Activated naive CD4-positive, alpha-beta T cell treated with Interleukin-2 at 50 U/mL for 16 hours (primary cell): ENCODE data around the gene SPDL1.
"Not testable (repeated sequence)": the region's sequence is repeated elsewhere in the genome, so short reads cannot be mapped to it uniquely, and the experiment has no call there.

Source experiments
- DNase-seq: peaks from one replicate; pipeline ENCODE4 v3.0.0-alpha.2; 2020

SPDL1 gene

GRCh38 chr5:169576181-169576598 is 7.4 kb upstream of the SPDL1 start:
- DNase-seq = no peak

DNA sequence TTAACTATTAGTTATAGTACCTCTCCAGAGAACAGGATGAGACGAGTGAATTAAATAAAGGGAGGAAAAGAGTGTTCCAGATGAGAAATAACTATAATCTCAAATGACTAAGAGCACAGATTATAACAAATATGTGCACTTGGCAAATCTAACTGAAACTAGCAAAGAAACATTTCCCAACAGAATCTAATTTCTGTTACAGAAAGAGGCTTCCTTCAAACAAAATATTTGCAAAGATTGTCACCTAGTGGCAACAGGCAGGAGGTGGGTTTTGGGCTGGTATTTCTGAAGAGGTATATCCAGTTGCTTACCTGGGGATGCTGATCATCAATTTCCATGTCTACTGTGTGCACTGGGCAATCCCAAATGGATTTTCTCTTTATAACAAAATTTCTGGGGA is 5.6 kb upstream of the SPDL1 start:
- no peak for DNase-seq

- DNase-seq = no peak
Observed at GRCh38 chr5:169580964-169581363, 2.6 kb upstream of the SPDL1 start.

DNA sequence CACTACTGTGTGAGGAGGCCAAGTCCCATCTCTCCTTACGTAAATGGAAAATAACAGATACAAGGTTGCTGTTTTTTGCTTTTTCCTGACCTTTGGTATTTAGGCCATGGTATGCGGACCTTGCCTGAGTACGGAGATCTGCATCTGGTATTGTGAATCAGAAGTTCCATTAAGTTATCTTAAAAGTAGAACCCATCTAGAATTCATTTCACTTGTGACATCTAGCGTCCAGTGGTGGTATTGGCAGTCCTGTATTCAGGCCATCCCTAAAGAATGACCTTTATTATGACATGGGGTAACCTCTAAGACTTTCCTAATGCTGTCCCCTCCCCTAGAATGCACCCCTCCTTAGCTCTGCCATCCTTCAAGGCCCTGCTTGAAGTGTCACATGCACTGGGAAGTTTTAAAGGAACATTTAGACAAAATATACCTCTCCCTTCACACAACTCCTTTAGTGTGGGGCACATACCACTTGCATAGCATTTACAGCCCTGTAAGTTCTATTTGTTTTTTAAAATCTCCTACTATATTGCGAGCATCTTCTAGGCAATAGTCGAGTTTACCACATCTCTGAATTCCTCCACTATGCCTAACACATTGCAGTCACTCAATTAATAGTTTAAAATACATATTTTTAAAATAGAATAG is 1.9 kb upstream of the SPDL1 start:
- peak; percentile 59 for DNase-seq

- no peak for DNase-seq
Observed at GRCh38 chr5:169583101-169583423, 511 bp upstream of the SPDL1 start.

GRCh38 chr5:169584998-169585451 is 1.5 kb downstream of the SPDL1 start:
- no peak for DNase-seq

- no peak for DNase-seq
Observed at GRCh38 chr5:169590602-169591001, 7.0 kb downstream of the SPDL1 start.

DNA sequence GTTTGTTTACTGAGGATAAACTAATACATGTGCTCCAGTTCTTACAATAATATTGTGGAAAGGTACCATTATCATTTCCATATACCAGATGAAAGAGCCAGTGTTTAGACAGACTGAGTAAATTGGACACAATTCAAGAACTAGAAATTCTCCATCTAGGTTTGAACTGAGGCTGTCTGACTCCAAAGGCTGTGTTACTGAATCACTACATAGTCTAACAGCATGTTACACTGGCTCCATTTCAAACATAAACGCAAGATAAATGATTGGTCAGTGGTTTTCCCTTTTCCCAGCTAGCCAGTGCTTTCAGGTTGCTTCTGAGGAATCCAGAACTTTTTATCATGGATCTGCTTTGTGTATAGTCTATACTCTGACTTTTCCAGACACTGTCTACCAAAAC is 8.1 kb downstream of the SPDL1 start:
- DNase-seq = no peak

DNA sequence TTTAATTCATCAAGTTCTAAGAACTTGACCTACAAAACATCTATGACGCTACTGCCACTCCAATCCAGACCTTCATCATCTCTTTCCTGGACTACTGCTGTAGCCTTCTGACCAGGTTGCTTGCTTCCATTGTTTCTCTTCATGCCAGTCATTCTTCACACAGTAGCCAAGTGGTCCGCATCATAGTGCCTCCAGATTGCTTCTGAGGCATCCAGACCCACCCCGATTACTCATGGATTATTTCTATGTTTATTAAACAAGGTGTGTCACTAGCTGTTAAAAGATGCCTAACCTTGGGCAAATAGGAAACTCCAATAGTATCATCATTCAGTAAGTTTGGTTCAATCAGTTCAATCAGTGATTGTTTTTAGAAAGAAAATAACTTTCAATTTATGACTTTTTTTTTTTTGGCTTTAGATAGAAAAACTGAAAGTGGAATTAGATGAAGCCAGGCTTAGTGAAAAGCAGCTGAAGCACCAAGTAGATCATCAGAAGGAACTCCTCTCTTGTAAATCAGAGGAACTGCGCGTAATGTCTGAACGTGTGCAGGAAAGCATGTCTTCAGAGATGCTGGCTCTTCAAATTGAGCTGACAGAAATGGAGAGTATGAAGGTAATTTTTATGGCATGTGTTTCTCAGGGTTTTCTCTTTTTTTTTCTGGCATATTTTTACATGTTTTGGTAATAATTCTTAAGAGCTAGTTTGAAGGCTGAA is 9.5 kb downstream of the SPDL1 start:
- no peak for DNase-seq

DNA sequence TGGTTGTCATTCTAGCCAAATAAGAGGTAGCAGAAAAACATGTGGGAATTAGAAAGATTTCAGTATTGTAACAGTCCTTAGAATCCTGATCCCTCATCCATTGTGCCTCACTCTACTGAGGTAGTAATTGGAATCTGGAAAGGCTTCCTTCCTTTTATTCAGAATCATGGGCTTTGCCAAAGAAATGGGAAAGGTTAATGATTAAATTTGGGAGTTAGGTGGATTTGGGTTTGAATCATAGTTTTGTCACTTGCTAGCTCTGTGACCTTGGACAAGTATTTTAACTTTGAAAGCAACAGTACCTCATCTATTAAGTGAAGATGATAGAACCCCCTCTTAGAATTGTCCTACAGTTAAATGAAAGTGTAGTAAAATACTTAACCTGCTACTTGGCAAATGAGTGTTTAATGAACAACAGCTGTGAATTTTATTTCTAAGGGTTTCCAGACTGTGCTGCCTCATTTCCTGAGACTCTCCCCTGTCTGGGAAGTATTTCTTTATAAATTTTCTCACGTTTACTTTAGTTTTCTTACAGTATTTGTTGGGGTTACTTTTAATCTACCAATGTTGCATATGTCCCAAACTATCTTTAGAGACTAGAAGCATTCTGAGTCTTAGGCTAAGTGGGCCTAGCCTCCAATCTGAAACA is 11.7 kb downstream of the SPDL1 start:
- DNase-seq = no peak

- no peak for DNase-seq
Observed at GRCh38 chr5:169599451-169599850, 15.9 kb downstream of the SPDL1 start.

- no peak for DNase-seq
Observed at GRCh38 chr5:169602535-169602934, 19.0 kb downstream of the SPDL1 start.

- DNase-seq = no peak
Observed at GRCh38 chr5:169606279-169606678, 22.7 kb downstream of the SPDL1 start.

GRCh38 chr5:169607882-169608281 is 24.3 kb downstream of the SPDL1 start:
- DNase-seq = no peak

DNA sequence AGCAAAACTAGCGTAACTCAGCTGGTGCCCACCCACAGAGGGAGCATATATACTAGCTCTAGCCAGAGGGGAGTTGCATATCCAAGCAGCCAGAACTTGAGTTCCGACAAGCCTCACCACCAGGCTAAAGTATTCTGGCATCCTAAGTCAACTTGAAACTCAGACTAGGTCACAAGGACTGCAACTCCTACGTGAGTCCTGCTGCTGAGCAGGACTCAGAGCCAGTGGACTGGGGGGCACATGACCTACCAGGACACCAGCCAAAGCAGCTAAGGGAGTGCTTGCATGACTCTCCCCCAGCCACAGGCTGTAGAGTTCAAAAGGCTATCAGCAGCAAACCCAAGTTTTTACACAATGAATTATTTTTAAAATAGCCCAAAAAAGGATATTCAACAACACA is 26.1 kb downstream of the SPDL1 start:
- DNase-seq = no peak

GRCh38 chr5:169610606-169611005 is 27.0 kb downstream of the SPDL1 start:
- no peak for DNase-seq

GRCh38 chr5:169615561-169615960 is 32.0 kb downstream of the SPDL1 start:
- DNase-seq = no peak

DNA sequence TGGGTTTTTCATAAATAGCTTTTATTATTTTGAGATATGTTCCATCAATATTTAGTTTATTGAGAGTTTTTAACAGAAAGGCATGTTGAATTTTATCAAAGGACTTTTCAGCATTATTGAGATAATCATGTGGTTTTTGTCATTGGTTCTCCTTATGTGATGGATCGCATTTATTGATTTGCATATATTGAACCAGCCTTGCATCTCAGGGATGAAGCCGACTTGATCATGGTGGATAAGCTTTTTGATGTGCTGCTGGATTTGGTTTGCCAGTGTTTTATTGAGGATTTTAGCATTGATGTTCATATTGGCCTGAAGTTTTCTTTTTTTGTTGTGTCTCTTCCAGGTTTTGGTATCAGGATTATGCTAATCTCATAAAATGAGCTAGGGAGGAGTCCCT is 40.7 kb downstream of the SPDL1 start:
- not testable (repeated sequence) for DNase-seq

- DNase-seq = no peak
Observed at GRCh38 chr5:169626779-169627178, 43.2 kb downstream of the SPDL1 start.

- DNase-seq = no peak
Observed at GRCh38 chr5:169627551-169627950, 44.0 kb downstream of the SPDL1 start.

DNA sequence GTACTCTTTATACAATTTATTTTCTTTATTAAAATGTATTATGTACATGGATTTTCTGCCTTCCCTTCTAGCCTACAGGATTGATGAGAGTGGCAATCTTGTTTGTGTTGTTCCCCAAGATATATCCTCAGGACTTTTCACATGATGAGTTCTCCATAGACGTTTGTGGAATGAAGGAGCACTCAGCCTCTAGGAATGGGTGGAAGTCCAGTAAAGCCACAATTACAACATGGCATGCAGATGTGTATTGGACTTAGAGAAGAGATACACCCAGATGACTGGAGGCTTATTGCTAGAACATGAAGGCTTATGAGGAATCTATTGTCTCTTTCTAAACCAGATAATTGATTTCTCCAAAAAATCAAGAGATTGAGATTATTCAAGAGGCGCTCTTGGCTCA is 45.3 kb downstream of the SPDL1 start:
- no peak for DNase-seq

GRCh38 chr5:169629847-169630548 is 46.4 kb downstream of the SPDL1 start:
- no peak for DNase-seq

DNA sequence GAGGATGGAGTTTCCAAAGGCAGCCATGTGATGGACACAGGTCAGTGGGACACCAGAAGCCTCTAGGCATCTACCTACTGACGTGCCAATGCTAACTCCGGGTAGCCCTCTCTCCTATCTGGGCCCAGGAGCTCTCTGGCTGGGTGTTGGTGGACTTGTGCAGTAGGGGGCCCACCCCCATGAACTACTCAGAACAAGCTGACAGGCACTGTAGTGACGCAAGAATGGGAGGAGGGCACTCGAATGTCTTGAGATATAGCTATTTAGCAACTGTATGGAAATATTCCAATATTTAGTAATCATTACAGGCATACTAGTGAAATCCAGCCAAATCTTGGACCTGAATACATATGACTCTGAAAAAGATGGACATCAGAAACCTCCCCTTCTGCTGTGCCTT is 47.8 kb downstream of the SPDL1 start:
- DNase-seq = no peak

DNA sequence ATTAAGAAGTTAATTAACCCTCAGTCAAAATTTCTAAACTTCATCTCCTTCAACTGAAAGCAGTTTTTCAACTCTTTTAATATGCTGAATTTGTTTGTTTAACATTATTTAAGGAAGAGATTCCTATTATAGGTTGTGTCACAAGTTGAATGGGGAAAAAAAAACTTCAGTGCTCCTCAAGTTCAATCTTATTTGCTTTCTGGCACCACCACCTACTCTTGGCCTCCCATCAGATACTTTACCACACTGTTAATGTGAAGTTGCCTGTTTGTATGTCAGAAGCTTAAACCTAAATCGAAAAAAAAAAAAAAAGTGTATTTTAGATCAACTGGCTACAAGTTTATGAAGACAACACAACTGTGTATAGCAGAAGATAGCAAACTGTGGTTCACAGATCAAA is 49.4 kb downstream of the SPDL1 start:
- DNase-seq = no peak
